GM12892 (cell line): ENCODE results near the gene ASPHD1.
"Not testable (repeated sequence)": the region's sequence is repeated elsewhere in the genome, so short reads cannot be mapped to it uniquely, and the experiment has no call there.

Experiments used
- DNase-seq: peaks from one replicate; pipeline ENCODE4 v3.0.0; 2011; ENCODE audit not compliant: insufficient read length
- FAIRE-seq: peaks from 2 replicates; lab custom pipeline; 2011; peaks lifted over from hg19 to GRCh38; lab: Jason Lieb, UNC
- POLR2A ChIP-seq: IDR thresholded peaks from 2 replicates; pipeline ENCODE4 v1.6.1; 2011; ENCODE audit warnings: low read depth, low read length, control low read depth
- POLR2AphosphoS5 ChIP-seq: IDR thresholded peaks from 2 replicates; pipeline ENCODE4 v1.6.1; 2011; ENCODE audit warnings: low read depth, low read length, control low read depth
- TAF1 ChIP-seq: IDR thresholded peaks from 2 replicates; pipeline ENCODE4 v1.6.1; 2011; ENCODE audit warnings: low read depth, mild to moderate bottlenecking, control low read depth, low read length, borderline replicate concordance

ASPHD1 gene

DNA sequence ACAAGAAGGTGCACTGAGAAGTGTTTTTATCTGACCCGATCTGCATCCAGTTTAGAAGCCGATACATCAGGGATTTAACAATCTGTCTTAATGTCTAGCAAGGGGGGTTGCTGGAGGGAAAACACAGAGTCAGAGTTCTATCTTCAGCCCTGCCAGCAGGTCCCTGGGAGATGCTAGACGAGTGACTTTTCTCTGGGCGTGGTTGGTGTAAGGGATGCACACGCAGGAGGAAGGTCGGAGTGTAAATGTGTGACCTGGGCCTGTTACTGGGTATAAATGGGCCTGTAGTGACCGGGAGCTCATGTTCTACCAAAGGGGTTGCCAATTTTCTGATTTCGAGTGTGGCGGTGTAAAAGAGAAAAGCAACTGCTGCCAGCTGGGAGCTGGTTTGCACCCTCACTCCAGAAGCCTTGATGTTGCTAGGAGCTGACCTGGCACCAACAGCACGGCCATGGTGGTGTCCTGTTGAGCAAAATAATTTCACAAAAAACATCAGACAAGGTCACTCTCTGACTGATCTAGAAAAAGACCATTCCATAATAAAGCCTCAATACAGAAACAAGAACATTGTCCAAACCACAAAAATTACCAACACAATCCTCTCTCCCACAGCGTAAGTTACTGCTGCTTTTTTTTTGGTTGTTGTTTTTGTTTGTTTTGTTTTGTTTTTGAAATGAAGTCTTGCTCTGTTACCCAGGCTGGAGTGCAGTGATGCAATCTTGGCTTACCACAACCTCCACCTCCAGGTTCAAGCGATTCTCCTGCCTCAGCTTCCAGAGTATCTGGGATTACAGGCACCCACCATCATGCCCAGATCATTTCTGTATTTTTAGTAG is 27.0 kb downstream of the ASPHD1 start:
- FAIRE-seq (no peak), DNase-seq (no peak)
- TF ChIP-seq TAF1 (no peak), POLR2AphosphoS5 (no peak), POLR2A (no peak)

DNA sequence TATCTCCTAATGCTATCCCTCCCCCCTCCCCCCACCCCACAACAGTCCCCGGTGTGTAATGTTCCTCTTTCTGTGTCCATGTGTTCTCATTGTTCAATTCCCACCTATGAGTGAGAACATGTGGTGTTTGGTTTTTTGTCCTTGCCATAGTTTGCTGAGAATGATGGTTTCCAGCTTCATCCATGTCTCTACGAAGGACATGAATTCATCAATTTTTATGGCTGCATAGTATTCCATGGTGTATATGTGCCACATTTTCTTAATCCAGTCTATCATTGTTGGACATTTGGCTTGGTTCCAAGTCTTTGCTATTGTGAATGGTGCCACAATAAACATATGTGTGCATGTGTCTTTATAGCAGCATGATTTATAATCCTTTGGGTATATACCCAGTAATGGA is 31.5 kb downstream of the ASPHD1 start:
- not testable (repeated sequence) for FAIRE-seq, DNase-seq

- FAIRE-seq: no peak
- TF ChIP-seq POLR2A: no peak
- TF ChIP-seq TAF1: no peak
These were observed 40.4 kb downstream of the ASPHD1 start for GRCh38 chr16:29940656-29941055.

GRCh38 chr16:29943846-29944799 is 43.8 kb downstream of the ASPHD1 start:
- DNase-seq (no peak), FAIRE-seq (no peak)
- TF ChIP-seq POLR2A (no peak), POLR2AphosphoS5 (no peak)

More at GRCh38 chr16:29940656-29941055, 40.4 kb downstream of the ASPHD1 start:
- no peak for DNase-seq

DNA sequence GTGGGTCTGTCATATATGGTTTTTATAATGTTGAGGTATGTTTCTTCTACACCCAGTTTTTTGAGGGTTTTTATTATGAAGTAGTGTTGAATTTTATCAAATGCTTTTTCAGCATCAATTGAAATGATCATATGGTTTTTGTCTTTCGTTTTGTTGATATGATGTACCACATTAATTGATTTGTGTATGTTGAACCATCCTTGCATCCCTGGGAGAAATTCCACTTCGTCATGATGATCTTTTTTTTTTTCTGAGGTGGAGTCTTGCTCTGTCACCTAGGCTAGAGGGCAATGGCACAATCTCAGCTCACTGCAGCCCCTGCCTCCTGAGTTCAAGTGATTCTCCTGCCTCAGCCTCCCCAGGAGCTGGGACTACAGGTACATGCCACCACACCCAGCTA is 47.6 kb downstream of the ASPHD1 start:
- TF ChIP-seq POLR2A (no peak), POLR2AphosphoS5 (no peak), TAF1 (no peak)
- no peak for FAIRE-seq

DNA sequence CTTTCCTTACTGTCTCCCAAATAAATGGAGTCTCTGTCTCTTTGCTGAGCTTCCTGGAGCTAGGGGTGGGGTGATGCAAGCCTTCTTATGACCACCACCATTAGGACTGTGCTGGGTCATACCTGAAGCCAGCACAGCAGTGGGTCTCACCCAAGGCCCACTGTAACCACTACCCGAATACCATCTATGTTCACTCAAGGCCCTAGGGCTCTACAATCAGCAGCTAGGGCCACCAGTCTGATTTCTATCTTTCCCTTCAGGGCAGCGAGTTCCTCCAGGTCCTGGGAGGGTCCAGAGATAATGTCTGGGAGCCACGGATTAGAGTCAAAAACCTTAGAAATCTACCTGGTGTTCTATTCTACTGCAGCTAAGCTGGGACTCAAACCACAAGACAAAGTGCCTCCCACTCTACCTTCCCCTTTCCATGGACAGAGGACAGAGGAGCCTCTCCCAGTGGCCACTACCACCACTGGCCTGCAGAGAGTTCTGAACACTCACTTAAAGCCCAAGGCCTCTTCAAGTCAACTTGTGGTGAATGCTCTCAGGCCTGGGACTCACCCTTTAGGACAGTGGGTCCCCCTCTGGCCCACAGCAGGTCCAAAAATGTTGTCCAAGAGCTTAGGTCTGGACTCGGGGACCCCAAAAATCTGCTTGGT is 50.6 kb downstream of the ASPHD1 start:
- FAIRE-seq (no peak), DNase-seq (no peak)
- no peak for TF ChIP-seq TAF1
- TF ChIP-seq POLR2A: no peak
- no peak for TF ChIP-seq POLR2AphosphoS5

More for the DNA sequence above, 47.6 kb downstream of the ASPHD1 start:
- no peak for DNase-seq

GRCh38 chr16:29951625-29952365 is 51.5 kb downstream of the ASPHD1 start:
- DNase-seq (no peak), FAIRE-seq (no peak)
- TF ChIP-seq POLR2A (no peak), POLR2AphosphoS5 (no peak), TAF1 (no peak)
